ENCODE data around the gene PRDX3.

Gene PRDX3

DNA sequence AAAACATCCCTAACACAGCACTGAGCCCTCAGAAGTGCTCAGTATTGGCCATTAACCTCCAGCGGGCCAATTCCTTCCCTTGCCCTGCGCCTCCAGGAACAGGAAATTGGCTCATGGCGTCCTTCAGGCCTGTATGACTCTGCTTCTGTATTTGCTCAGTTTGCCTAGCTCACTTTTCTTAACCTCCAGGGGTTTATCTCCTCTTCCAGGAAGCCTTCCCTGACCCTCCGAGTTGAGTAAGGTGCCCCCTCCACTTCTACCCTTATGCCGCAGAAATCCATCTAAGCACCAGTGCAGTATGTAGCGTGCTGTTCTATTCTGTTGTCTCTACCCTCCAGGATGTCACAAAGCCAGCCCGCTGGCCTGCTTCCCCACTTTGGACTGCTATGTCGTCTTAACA lies 12.0 kb downstream of the PRDX3 start:
- TF ChIP-seq RAD21 (IDR thresholded peaks at IDR 0.05; ENCODE audit: low read depth), result no peak
- TF ChIP-seq USF1 (IDR thresholded peaks at IDR 0.05), result no peak
- no peak for TF ChIP-seq TCF12 (IDR thresholded peaks at IDR 0.05; ENCODE audit: low read depth)
- no peak for TF ChIP-seq CEBPB (IDR thresholded peaks at IDR 0.05)
- no peak for TF ChIP-seq YY1 (IDR thresholded peaks at IDR 0.05; ENCODE audit: low read depth)
- TF ChIP-seq EGR1 (IDR thresholded peaks at IDR 0.05), result no peak
- no peak for TF ChIP-seq EP300 (IDR thresholded peaks at IDR 0.05; ENCODE audit: borderline replicate concordance)
- TF ChIP-seq MAX (IDR thresholded peaks at IDR 0.05), result no peak
- TF ChIP-seq CREB1 (IDR thresholded peaks at IDR 0.05; ENCODE audit: low read depth), result no peak

DNA sequence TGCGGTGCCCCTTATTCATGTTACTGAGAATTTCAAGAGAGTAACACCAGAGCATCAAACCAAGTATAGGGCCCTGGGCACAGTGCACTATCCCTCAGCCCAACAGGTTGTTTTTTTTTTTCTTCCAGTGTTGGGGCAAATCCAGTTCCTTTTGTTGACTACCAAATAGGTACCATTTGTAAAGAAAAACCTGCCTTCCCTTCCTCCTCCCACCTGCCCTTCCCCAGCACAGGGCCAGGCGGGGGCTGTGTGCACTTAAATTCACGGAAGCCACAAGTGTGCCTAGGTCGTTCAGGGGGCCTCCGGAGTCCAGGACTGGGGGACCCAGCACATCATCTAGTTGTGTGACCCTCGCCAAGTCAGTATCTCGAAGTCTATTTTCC lies 12.5 kb downstream of the PRDX3 start:
- TF ChIP-seq EP300 (IDR thresholded peaks at IDR 0.05; ENCODE audit: borderline replicate concordance), result no peak
- TF ChIP-seq RAD21 (IDR thresholded peaks at IDR 0.05; ENCODE audit: low read depth), result no peak
- no peak; the same call in 1 of the 2 replicates for TF ChIP-seq ZBTB7A (IDR thresholded peaks at IDR 0.05; ENCODE audit: low read depth)
- TF ChIP-seq EGR1 (IDR thresholded peaks at IDR 0.05), result no peak

DNA sequence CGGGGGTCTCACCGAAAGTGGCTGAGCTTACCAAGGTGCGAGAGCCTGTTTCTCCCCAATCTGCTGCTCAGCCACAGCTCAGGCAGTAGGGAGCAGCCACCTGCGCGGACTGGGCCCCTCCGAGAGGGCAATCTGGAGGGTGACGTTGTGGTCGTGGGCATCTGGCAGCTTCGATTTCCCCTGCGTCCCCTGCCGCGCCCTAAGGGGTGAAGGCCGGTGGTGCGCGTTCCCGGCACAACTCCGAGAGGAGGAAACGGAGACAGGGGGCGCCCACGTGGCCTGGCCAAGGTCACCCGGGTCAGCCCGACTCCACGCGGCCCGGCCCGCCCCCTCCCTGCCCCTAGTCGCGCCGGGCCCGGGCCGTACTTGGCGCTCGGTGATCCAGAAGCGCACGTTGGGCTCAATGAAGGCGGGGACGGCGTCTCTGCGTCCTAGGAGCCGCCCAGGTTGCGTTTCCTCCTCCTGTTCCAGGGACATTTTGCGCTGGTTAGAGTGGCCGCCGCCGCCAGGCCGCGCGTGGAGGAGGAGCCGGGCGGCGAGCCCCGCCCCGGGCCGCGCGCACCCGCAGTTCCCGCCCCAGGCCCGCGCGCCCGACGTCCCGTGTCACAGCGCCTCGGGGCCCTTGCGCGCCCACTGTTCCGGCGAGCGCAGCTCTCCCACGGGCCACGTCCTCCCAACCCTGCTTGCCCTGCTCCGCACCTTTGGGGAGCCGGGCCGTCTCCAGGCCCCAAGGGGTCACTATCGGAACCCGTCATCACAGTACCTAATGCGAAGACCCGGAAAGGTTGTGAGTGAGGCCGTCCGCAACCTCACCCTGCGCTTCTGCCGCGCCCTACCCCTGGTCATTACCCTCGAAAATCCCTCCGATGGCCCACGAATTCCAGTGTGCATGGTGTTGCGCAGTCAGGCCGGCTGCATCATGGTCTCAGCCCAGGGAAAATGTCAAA lies 13.2 kb downstream of the PRDX3 start, which contains the start of gene SFXN4:
Gene SFXN4 (minus strand): TSS at position 544 of the 947 bp plus-strand sequence. CDS start 67 bp downstream, at position 477.
- TF ChIP-seq TAF1 (IDR thresholded peaks at IDR 0.05; ENCODE audit: low read depth) (peak; percentile 68), EGR1 (IDR thresholded peaks at IDR 0.05) (peak; percentile 40; the same call in 1 of the 2 replicates), ZBTB7A (IDR thresholded peaks at IDR 0.05; ENCODE audit: low read depth) (peak; percentile 92), YY1 (IDR thresholded peaks at IDR 0.05; ENCODE audit: low read depth) (peak; percentile 57), CEBPB (IDR thresholded peaks at IDR 0.05) (no peak), FOXM1 (IDR thresholded peaks at IDR 0.05; ENCODE audit: borderline replicate concordance, low read depth) (no peak), NFIC (IDR thresholded peaks at IDR 0.05) (no peak), TCF12 (IDR thresholded peaks at IDR 0.05; ENCODE audit: low read depth) (peak; percentile 47; the same call in 1 of the 2 replicates), CREB1 (IDR thresholded peaks at IDR 0.05; ENCODE audit: low read depth) (0 out of 2 replicates have a peak, but pooled peaks have one; percentile 6), TEAD4 (IDR thresholded peaks at IDR 0.05) (no peak), USF1 (IDR thresholded peaks at IDR 0.05) (peak; percentile 93), RAD21 (IDR thresholded peaks at IDR 0.05; ENCODE audit: low read depth) (no peak), EP300 (IDR thresholded peaks at IDR 0.05; ENCODE audit: borderline replicate concordance) (no peak), MAX (IDR thresholded peaks at IDR 0.05) (peak; percentile 99), REST (IDR thresholded peaks at IDR 0.05; ENCODE audit: low read depth) (no peak; the same call in 1 of the 2 replicates)

- TF ChIP-seq MAX (IDR thresholded peaks at IDR 0.05) (0 out of 2 replicates have a peak, but pooled peaks have one; percentile 3), CREB1 (IDR thresholded peaks at IDR 0.05; ENCODE audit: low read depth) (no peak)
These were observed 16.0 kb downstream of the PRDX3 start for GRCh38 chr10:119162452-119163092.

GRCh38 chr10:119161680-119162451 lies 16.7 kb downstream of the PRDX3 start:
- no peak for TF ChIP-seq TAF1 (IDR thresholded peaks at IDR 0.05; ENCODE audit: low read depth)
- peak; percentile 63 for TF ChIP-seq MAX (IDR thresholded peaks at IDR 0.05)

- TF ChIP-seq EGR1 (IDR thresholded peaks at IDR 0.05), result no peak
- TF ChIP-seq CEBPB (IDR thresholded peaks at IDR 0.05), result no peak
- no peak for TF ChIP-seq TCF12 (IDR thresholded peaks at IDR 0.05; ENCODE audit: low read depth)
- no peak for TF ChIP-seq YY1 (IDR thresholded peaks at IDR 0.05; ENCODE audit: low read depth)
- no peak for TF ChIP-seq MAX (IDR thresholded peaks at IDR 0.05)
- no peak for TF ChIP-seq EP300 (IDR thresholded peaks at IDR 0.05; ENCODE audit: borderline replicate concordance)
- no peak for TF ChIP-seq FOXM1 (IDR thresholded peaks at IDR 0.05; ENCODE audit: borderline replicate concordance, low read depth)
These were observed 19.3 kb downstream of the PRDX3 start for GRCh38 chr10:119159332-119159731.

All from Ishikawa (cell line).